ENCODE data around the gene SPATA3.

SPATA3 gene

DNA sequence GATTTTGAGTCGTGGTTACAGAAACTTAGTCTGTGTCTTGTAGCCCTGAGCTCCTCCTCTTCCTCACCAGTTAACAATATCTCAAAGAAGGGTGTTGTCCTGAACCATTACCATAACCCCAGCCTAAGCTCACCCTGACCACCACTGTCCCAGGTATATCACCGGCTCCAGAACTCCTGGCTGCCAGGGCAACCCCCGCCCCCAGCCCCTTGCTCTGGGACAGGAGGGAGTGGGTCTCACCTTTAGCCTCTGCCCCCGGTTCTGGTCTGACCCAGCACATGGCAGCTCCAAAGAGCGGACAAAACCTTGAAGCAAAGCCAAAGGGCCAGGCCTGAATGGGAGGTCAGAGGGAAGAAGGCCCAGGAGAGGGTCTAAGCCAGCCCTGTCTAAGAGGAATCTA is 55.2 kb downstream of the SPATA3 start:
- no peak for FAIRE-seq

- no peak for FAIRE-seq
Observed at GRCh38 chr2:231052494-231053451, 56.9 kb downstream of the SPATA3 start.

- no peak for FAIRE-seq
Observed at GRCh38 chr2:231053846-231054245, 57.9 kb downstream of the SPATA3 start.

DNA sequence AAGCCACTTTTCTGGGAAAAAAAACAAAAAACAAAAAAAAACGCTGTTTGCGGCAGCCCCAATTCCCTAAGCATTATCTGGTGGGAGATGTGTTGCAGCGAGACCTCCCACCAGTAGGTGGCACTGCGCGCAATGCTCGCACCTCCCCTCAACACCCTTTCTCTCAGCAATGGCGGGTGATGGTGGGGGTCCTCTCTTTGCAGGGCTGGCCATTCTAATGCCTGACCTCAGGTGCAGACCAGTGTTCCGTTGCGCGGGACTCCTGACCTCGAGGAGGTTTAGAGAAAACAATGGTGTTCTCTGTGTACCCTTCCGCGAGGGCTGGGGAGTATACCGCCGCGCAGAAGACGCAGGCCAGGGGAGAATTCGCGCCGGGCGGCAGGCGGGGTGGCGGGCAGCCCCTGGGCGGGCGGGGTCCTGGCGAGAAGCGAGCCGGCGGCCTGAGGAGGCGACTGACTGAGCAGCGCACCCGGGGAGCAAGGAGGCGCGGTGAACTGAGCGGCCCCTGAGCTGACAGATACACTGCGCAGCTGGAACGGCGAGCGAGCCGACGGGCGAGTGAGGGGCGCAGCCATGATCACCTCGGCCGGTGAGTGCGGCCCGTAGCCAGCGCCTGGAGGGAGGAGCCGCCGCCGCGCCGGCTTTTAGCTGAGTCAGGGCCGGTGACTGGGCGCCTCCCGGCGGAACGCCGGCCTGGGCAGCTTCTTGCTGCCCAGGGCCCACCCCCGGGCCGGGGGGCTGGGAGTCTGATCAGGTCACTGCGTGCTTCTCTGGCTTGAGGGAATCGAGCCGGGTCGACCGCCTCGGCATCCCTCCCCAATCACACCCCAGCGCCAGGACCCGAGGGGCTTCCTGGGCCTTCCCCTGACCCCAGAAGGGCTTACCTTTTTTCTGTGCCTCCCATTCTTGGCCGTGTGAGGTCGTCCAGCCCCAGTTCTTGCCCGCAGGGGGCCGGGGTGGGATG is 60.8 kb downstream of the SPATA3 start, which contains the start of gene PSMD1:
Gene PSMD1, plus strand, starts transcription at position 415 of the 964 bp plus-strand sequence. Its CDS starts 159 bp downstream, at position 574.
- FAIRE-seq, result peak; percentile 84

GRCh38 chr2:231057590-231057989 is 61.7 kb downstream of the SPATA3 start:
- FAIRE-seq, result no peak
